ENCODE measurements around the gene BDH1. TPM values are rescaled to one million over a fixed set of nuclear protein-coding genes. Genes with fewer than 3 reads are reported as not detected.
A peak's percentile ranks its signal among the peaks of the same experiment; 100 is the strongest.

The BDH1 gene
- total and polyA plus RNA-seq, 2 of the 13 experiments (the other 11 are each of a cell fraction or from before 2014, with no cell fraction given), result 21.2 to 71.9 TPM

DNA sequence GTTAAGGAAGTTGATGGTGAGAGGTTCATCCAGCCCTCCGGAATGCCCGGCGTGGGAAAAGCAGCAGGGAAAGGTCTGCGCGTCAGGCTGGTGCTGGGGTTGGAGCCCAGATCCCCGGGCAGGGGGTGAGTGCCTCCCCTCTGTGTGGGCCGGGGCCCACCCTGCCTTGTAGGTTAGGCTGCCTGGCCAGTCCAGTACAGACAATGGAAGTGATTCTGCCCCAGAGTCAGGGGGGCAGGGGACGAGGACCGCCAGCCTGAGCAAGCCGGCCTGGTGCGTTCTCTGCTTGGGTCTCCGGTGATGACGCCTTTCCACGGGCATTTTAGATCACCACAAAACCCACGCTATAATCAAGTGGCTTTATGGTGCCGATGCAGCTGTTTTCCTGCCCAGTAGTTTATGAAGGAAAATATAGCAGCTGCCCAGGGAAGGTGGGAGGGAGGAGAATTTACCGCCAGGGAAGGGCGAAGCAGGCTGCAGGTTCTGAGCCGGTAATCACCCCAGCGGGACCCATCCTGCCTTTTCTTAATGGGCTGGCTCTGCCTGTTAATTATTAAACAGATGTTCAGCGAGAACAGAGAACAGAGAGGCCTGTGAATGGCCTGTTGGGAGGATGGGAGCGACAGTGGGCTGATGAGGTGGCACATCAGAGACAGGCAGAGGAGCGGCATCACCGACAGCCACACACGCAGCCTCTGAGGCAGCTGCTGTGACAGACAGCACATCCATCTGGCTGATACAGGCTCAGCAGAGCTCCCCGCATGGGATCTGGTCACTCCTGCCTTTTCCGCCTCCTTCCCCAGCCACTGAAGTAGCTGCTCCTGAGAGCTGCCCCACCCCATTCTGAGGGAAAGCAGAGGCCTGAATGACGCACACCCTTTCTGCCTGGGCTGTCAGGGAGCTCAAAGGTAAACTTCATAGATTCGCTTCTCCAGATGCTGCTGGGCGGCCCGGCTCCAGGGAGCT is 35.2 kb downstream of the BDH1 start (continued):
- TF ChIP-seq ZNF720 (CRISPR knock-in tag; IDR thresholded peaks at IDR 0.05), result no peak
- TF ChIP-seq, protein P1, sequence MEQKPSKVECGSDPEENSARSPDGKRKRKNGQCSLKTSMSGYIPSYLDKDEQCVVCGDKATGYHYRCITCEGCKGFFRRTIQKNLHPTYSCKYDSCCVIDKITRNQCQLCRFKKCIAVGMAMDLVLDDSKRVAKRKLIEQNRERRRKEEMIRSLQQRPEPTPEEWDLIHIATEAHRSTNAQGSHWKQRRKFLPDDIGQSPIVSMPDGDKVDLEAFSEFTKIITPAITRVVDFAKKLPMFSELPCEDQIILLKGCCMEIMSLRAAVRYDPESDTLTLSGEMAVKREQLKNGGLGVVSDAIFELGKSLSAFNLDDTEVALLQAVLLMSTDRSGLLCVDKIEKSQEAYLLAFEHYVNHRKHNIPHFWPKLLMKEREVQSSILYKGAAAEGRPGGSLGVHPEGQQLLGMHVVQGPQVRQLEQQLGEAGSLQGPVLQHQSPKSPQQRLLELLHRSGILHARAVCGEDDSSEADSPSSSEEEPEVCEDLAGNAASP (CRISPR knock-in tag; IDR thresholded peaks at IDR 0.05; ENCODE audit: borderline replicate concordance), result no peak
- TF ChIP-seq RFX3 (CRISPR knock-in tag; IDR thresholded peaks at IDR 0.05), result no peak
- no peak for TF ChIP-seq HIVEP1 (CRISPR knock-in tag; IDR thresholded peaks at IDR 0.05)
- TF ChIP-seq, protein P2, sequence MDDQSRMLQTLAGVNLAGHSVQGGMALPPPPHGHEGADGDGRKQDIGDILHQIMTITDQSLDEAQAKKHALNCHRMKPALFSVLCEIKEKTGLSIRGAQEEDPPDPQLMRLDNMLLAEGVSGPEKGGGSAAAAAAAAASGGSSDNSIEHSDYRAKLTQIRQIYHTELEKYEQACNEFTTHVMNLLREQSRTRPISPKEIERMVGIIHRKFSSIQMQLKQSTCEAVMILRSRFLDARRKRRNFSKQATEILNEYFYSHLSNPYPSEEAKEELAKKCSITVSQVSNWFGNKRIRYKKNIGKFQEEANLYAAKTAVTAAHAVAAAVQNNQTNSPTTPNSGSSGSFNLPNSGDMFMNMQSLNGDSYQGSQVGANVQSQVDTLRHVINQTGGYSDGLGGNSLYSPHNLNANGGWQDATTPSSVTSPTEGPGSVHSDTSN (CRISPR knock-in tag; IDR thresholded peaks at IDR 0.05; ENCODE audit: borderline replicate concordance), result no peak
- TF ChIP-seq ZBTB7B (CRISPR knock-in tag; IDR thresholded peaks at IDR 0.05), result no peak
- no peak for TF ChIP-seq DPF2 (CRISPR knock-in tag; IDR thresholded peaks at IDR 0.05; ENCODE audit: borderline replicate concordance, low read depth)
- TF ChIP-seq, protein P3, sequence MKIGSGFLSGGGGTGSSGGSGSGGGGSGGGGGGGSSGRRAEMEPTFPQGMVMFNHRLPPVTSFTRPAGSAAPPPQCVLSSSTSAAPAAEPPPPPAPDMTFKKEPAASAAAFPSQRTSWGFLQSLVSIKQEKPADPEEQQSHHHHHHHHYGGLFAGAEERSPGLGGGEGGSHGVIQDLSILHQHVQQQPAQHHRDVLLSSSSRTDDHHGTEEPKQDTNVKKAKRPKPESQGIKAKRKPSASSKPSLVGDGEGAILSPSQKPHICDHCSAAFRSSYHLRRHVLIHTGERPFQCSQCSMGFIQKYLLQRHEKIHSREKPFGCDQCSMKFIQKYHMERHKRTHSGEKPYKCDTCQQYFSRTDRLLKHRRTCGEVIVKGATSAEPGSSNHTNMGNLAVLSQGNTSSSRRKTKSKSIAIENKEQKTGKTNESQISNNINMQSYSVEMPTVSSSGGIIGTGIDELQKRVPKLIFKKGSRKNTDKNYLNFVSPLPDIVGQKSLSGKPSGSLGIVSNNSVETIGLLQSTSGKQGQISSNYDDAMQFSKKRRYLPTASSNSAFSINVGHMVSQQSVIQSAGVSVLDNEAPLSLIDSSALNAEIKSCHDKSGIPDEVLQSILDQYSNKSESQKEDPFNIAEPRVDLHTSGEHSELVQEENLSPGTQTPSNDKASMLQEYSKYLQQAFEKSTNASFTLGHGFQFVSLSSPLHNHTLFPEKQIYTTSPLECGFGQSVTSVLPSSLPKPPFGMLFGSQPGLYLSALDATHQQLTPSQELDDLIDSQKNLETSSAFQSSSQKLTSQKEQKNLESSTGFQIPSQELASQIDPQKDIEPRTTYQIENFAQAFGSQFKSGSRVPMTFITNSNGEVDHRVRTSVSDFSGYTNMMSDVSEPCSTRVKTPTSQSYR (CRISPR knock-in tag; IDR thresholded peaks at IDR 0.05; ENCODE audit: borderline replicate concordance), result peak; percentile 48; the same call in 1 of the 2 replicates
- TF ChIP-seq RXRB (CRISPR knock-in tag; IDR thresholded peaks at IDR 0.05; ENCODE audit: borderline replicate concordance), result peak; percentile 54; the same call in 1 of the 2 replicates
- peak; percentile 51; the same call in 1 of the 2 replicates for TF ChIP-seq MYC (CRISPR knock-in tag; IDR thresholded peaks at IDR 0.05; ENCODE audit: borderline replicate concordance)
- TF ChIP-seq SIN3B (IDR thresholded peaks at IDR 0.05; ENCODE audit: low read length), result no peak
- TF ChIP-seq REPIN1 (CRISPR knock-in tag; IDR thresholded peaks at IDR 0.05; ENCODE audit: borderline replicate concordance, low read depth), result peak; percentile 70; the same call in 1 of the 2 replicates
- TF ChIP-seq POLR2AphosphoS2 (IDR thresholded peaks at IDR 0.05; ENCODE audit: low read depth, low read length), result no peak
- TF ChIP-seq ZMYM3 (CRISPR knock-in tag; IDR thresholded peaks at IDR 0.05), result no peak
- no peak for TF ChIP-seq ZNF333 (CRISPR knock-in tag; IDR thresholded peaks at IDR 0.05; ENCODE audit: borderline replicate concordance)
- TF ChIP-seq MED13 (CRISPR knock-in tag; IDR thresholded peaks at IDR 0.05), result peak; percentile 48; the same call in 1 of the 2 replicates
- TF ChIP-seq, protein P4, sequence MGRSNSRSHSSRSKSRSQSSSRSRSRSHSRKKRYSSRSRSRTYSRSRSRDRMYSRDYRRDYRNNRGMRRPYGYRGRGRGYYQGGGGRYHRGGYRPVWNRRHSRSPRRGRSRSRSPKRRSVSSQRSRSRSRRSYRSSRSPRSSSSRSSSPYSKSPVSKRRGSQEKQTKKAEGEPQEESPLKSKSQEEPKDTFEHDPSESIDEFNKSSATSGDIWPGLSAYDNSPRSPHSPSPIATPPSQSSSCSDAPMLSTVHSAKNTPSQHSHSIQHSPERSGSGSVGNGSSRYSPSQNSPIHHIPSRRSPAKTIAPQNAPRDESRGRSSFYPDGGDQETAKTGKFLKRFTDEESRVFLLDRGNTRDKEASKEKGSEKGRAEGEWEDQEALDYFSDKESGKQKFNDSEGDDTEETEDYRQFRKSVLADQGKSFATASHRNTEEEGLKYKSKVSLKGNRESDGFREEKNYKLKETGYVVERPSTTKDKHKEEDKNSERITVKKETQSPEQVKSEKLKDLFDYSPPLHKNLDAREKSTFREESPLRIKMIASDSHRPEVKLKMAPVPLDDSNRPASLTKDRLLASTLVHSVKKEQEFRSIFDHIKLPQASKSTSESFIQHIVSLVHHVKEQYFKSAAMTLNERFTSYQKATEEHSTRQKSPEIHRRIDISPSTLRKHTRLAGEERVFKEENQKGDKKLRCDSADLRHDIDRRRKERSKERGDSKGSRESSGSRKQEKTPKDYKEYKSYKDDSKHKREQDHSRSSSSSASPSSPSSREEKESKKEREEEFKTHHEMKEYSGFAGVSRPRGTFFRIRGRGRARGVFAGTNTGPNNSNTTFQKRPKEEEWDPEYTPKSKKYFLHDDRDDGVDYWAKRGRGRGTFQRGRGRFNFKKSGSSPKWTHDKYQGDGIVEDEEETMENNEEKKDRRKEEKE (IDR thresholded peaks at IDR 0.05), result no peak
